Vein endothelial cell (primary cell): ENCODE data around the gene UQCC5. TPM values are rescaled to one million over a fixed set of nuclear protein-coding genes. Genes with fewer than 3 reads are reported as not detected.

Source experiments
- small RNA-seq: library from RNA; depleted of rRNA; stranded (forward); fragments of <200 nt; gene quantifications from one replicate; pipeline ENCODE3, GENCODE V24; 2012
- total RNA-seq: library from RNA; depleted of rRNA; stranded (reverse); fragments of >200 nt; gene quantifications from 2 replicates; pipeline ENCODE4 v1.2.3, GENCODE V29; 2012

The UQCC5 gene, protein sequence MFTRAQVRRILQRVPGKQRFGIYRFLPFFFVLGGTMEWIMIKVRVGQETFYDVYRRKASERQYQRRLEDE
- total RNA-seq, result 3.7 and 4.6 TPM in 2 replicates

DNA sequence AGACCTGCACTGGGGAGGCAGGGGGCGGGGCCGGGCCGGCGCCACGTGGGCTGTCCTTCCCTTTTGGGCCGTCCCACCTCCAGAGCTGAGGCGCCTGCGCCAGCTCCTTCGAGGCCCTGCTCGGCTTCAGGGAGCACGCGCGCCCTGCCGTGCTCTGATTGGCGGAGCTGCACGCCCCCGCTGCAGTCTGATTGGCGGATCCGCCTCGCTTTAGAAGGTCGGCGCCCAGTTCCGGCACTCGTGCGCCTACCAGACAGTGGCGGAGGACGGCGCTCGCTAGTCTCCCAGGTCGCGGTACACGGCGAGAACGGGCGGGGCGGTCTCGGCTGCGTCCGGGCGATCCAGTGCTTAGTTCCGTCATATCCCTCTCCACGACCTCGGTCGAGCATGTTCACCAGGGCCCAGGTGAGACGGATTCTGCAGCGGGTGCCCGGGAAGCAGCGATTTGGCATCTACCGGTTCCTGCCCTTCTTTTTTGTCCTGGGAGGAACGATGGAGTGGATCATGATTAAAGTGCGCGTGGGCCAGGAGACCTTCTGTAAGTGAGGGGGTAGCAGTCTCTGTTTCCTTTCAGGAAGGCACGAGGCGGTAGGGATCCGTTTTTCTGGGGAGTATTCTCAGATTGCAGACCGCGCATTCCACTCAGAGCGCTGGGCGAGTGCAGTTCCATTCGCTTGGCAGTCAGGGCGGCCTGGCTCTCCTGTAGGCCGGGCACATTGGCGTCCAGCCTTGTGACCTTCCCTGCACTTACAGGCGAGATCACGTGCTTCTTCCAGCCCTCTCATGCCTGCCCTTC lies at the start of gene UQCC5:
Gene UQCC5 (plus strand): TSS at position 237 of the 796 bp plus-strand sequence. CDS start 151 bp downstream, at position 388.

GRCh38 chr3:52494886-52495495 lies 41.4 kb upstream of the UQCC5 start, which contains the start of gene STAB1:
TSS of gene STAB1 (plus strand) at chr3:52495338. CDS start at chr3:52495414, 76 bp downstream.

GRCh38 chr3:52533623-52534280 lies 2.7 kb upstream of the UQCC5 start, which contains the start of gene NT5DC2:
TSS of gene NT5DC2 (minus strand) at chr3:52533857. CDS start at chr3:52533737, 120 bp downstream.

Small RNAs within 50 kb of the gene (small RNA-seq; reads per million reads assigned to genes)
- not detected for gene RNU6-856P
- gene RNU6ATAC16P, result not detected

Other genes with a start within 250 kb of the UQCC5 start
- gene GLYCTK, start 248.8 kb upstream of the UQCC5 start, total RNA-seq, result 17.0 and 22.8 TPM in 2 replicates
- 6.8 and 8.5 TPM in 2 replicates for gene DNAH1, start 220.3 kb upstream of the UQCC5 start, total RNA-seq
- 77.2 and 93.7 TPM in 2 replicates for gene BAP1, start 126.6 kb upstream of the UQCC5 start, total RNA-seq
- 4.9 and 5.7 TPM in 2 replicates for gene PHF7, start 125.9 kb upstream of the UQCC5 start, total RNA-seq
- 18.2 and 65.0 TPM in 2 replicates for gene SEMA3G, start 91.5 kb upstream of the UQCC5 start, total RNA-seq
- gene TNNC1, start 82.6 kb upstream of the UQCC5 start, total RNA-seq, result not detected in 2 replicates
- gene NISCH, start 81.0 kb upstream of the UQCC5 start, total RNA-seq, result 98.8 and 111 TPM in 2 replicates
- gene STAB1, start 41.3 kb upstream of the UQCC5 start, total RNA-seq, result 267 and 435 TPM in 2 replicates
- gene NT5DC2, start 2.7 kb upstream of the UQCC5 start, total RNA-seq, result 67.3 and 112 TPM in 2 replicates
- 83.0 and 94.1 TPM in 2 replicates for gene PBRM1, start 149.3 kb downstream of the UQCC5 start, total RNA-seq
- 165 and 174 TPM in 2 replicates for gene GNL3, start 149.4 kb downstream of the UQCC5 start, total RNA-seq
- gene GLT8D1, start 169.2 kb downstream of the UQCC5 start, total RNA-seq, result 51.3 and 76.1 TPM in 2 replicates
- gene SPCS1, start 169.5 kb downstream of the UQCC5 start, total RNA-seq, result 51.9 and 57.1 TPM in 2 replicates
- 16.0 and 20.4 TPM in 2 replicates for gene NEK4, start 234.3 kb downstream of the UQCC5 start, total RNA-seq
- gene ITIH1, start 241.0 kb downstream of the UQCC5 start, total RNA-seq, result not detected in 2 replicates